Measurements from ENCODE around the gene GFOD1.

GFOD1 gene

GRCh38 chr6:13473768-13474165 lies 13.6 kb downstream of the GFOD1 start:
- no peaks in the 10 kb centered on the region for H3K4me1 ChIP-seq
- H3K27ac ChIP-seq = no peak overlapping the region
- no peak overlapping the region for H3K4me2 ChIP-seq (ENCODE audit: low read length)
- no peak overlapping the region for H3K9ac ChIP-seq
- no peak overlapping the region for H3K4me3 ChIP-seq (ENCODE audit: low read depth, low read length)
- TF ChIP-seq, protein P1, sequence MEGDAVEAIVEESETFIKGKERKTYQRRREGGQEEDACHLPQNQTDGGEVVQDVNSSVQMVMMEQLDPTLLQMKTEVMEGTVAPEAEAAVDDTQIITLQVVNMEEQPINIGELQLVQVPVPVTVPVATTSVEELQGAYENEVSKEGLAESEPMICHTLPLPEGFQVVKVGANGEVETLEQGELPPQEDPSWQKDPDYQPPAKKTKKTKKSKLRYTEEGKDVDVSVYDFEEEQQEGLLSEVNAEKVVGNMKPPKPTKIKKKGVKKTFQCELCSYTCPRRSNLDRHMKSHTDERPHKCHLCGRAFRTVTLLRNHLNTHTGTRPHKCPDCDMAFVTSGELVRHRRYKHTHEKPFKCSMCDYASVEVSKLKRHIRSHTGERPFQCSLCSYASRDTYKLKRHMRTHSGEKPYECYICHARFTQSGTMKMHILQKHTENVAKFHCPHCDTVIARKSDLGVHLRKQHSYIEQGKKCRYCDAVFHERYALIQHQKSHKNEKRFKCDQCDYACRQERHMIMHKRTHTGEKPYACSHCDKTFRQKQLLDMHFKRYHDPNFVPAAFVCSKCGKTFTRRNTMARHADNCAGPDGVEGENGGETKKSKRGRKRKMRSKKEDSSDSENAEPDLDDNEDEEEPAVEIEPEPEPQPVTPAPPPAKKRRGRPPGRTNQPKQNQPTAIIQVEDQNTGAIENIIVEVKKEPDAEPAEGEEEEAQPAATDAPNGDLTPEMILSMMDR (IDR thresholded peaks at IDR 0.05) = no peak
- H2AFZ ChIP-seq = no peak overlapping the region
- H3K79me2 ChIP-seq = peaks cover 18% of the 10 kb centered on the region
- H3K27me3 ChIP-seq (ENCODE audit: control insufficient read depth, insufficient read depth, low read length) = no peaks in the 10 kb centered on the region
- H3K9me3 ChIP-seq (ENCODE audit: control insufficient read depth, low read length) = no peaks in the 10 kb centered on the region
- no peaks in the 10 kb centered on the region for H3K36me3 ChIP-seq (ENCODE audit: control insufficient read depth, insufficient read depth, low read length)

GRCh38 chr6:13472976-13473767 lies 14.2 kb downstream of the GFOD1 start:
- no peaks in the 10 kb centered on the region for H3K9me3 ChIP-seq (ENCODE audit: control insufficient read depth, low read length)
- H3K4me3 ChIP-seq (ENCODE audit: low read depth, low read length) = no peak overlapping the region
- H2AFZ ChIP-seq = no peak overlapping the region
- peaks cover 19% of the 10 kb centered on the region for H3K79me2 ChIP-seq
- no peak overlapping the region for H3K27ac ChIP-seq
- H3K36me3 ChIP-seq (ENCODE audit: control insufficient read depth, insufficient read depth, low read length) = no peaks in the 10 kb centered on the region
- H3K4me1 ChIP-seq = no peaks in the 10 kb centered on the region
- no peak overlapping the region for H3K4me2 ChIP-seq (ENCODE audit: low read length)
- H3K9ac ChIP-seq = no peak overlapping the region
- TF ChIP-seq, protein P1 (IDR thresholded peaks at IDR 0.05) = no peak
- no peaks in the 10 kb centered on the region for H3K27me3 ChIP-seq (ENCODE audit: control insufficient read depth, insufficient read depth, low read length)

DNA sequence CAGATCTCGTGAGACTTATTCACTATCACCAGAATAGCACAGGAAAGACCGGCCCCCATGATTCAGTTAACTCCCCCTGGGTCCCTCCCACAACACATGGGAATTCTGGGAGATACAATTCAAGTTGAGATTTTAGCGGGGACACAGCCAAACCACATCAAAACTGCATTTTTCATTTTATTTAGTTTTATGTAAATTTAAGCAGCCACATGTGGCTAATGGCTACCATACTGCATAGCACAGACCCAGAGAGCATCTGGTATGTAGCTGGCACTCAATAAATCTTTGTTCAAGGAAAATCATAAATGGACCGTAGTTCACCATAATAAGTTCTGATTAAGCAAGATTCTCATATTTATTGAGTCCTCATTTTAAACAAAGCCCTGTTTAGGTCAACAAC lies 15.3 kb downstream of the GFOD1 start:
- TF ChIP-seq, protein P1 (IDR thresholded peaks at IDR 0.05) = no peak
- Histone ChIP-seq H3K79me2 (peaks cover 19% of the 10 kb centered on the region), H3K4me3 (ENCODE audit: low read depth, low read length) (no peak overlapping the region), H3K4me1 (no peaks in the 10 kb centered on the region), H2AFZ (no peak overlapping the region), H3K36me3 (ENCODE audit: control insufficient read depth, insufficient read depth, low read length) (no peaks in the 10 kb centered on the region), H3K9me3 (ENCODE audit: control insufficient read depth, low read length) (no peaks in the 10 kb centered on the region), H3K9ac (no peak overlapping the region), H3K27ac (no peak overlapping the region), H3K27me3 (ENCODE audit: control insufficient read depth, insufficient read depth, low read length) (no peaks in the 10 kb centered on the region), H3K4me2 (ENCODE audit: low read length) (no peak overlapping the region)

DNA sequence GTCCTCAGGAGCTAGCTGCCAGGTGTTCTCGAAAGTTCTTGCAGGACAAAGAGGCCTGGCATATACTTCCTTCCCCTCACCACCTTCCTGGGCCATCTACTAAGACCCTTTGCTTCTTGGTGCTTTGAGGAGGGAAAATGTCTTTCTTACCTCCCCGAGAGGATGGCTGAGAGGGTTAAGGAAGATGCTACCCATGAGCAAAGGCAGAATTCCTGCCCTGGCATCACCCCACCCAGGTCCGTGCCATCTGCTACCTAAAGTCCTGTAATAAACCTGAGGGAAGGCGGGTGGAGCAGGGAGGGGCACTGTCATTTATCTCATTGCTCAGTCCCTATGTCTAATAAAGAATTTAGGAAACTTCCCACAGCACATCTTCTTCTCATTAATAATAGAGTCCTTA lies 16.2 kb downstream of the GFOD1 start:
- no peaks in the 10 kb centered on the region for H3K9me3 ChIP-seq (ENCODE audit: control insufficient read depth, low read length)
- no peak overlapping the region for H3K27ac ChIP-seq
- H3K36me3 ChIP-seq (ENCODE audit: control insufficient read depth, insufficient read depth, low read length) = no peaks in the 10 kb centered on the region
- no peak overlapping the region for H3K4me2 ChIP-seq (ENCODE audit: low read length)
- no peaks in the 10 kb centered on the region for H3K27me3 ChIP-seq (ENCODE audit: control insufficient read depth, insufficient read depth, low read length)
- TF ChIP-seq, protein P1 (IDR thresholded peaks at IDR 0.05) = no peak
- H3K4me1 ChIP-seq = no peaks in the 10 kb centered on the region
- H3K79me2 ChIP-seq = peaks cover 19% of the 10 kb centered on the region
- no peak overlapping the region for H3K9ac ChIP-seq
- no peak overlapping the region for H3K4me3 ChIP-seq (ENCODE audit: low read depth, low read length)
- no peak overlapping the region for H2AFZ ChIP-seq
